IMR-90 (cell line): ENCODE results near the gene HEATR9. TPM values are rescaled to one million over a fixed set of nuclear protein-coding genes. Genes with fewer than 3 reads are reported as not detected.

Source experiments
- ATAC-seq: fragments of 200-7000 bp; cut with Tn5 transposase; 2 replicates; pipeline ENCODE4 v1.9.1; 2020; ENCODE audit warnings: low read depth, mild to moderate bottlenecking, moderate library complexity
- BruUV-seq: library from RNA; stranded (reverse); fragments of 400-500 nt; replicated peaks from 2 replicates; lab custom pipeline; 2021; lab: Mats Ljungman, UMichigan
- CTCF ChIA-PET: fragments of 300-600 bp; formaldehyde crosslinking; extraction: SDS; loops from one replicate; lab custom pipeline; 2021; ENCODE audit warnings: antibody characterized with exemption; lab: Yijun Ruan, JAX
- POLR2A ChIA-PET: fragments of 300-600 bp; sonication (Branson Sonifier 250); formaldehyde crosslinking; loops from one replicate; lab custom pipeline; 2022; ENCODE audit warnings: antibody characterized with exemption; ENCODE audit not compliant: unreplicated experiment; lab: Charles Lee
- DNase-seq: peaks from one replicate; pipeline ENCODE4 v3.0.0; 2013
- H2AFZ ChIP-seq: replicated peaks from 2 replicates; pipeline ENCODE3; 2013; ENCODE audit warnings: low read length, mild to moderate bottlenecking; ENCODE audit not compliant: poor library complexity
- H2AK5ac ChIP-seq: 2 replicates; pipeline ENCODE4 v1.6.1; 2013; ENCODE audit warnings: low read depth, low read length, inconsistent platforms
- H2AK9ac ChIP-seq: replicated peaks from 2 replicates; pipeline ENCODE3; 2013; ENCODE audit warnings: mild to moderate bottlenecking, low read depth, low read length, moderate library complexity; ENCODE audit not compliant: poor library complexity
- H2BK120ac ChIP-seq: 2 replicates; pipeline ENCODE4 v1.6.1; 2013; ENCODE audit warnings: low read depth, low read length, inconsistent platforms
- H2BK15ac ChIP-seq: 3 replicates; pipeline ENCODE4 v1.6.1; 2013; ENCODE audit warnings: low read depth, low read length, inconsistent platforms
- H2BK20ac ChIP-seq: 2 replicates; pipeline ENCODE4 v1.6.1; 2013; ENCODE audit warnings: low read depth, mild to moderate bottlenecking, inconsistent platforms, low read length, moderate library complexity
- H2BK5ac ChIP-seq: 2 replicates; pipeline ENCODE4 v1.6.1; 2013; ENCODE audit warnings: mild to moderate bottlenecking, low read depth, low read length, inconsistent platforms; ENCODE audit not compliant: poor library complexity, severe bottlenecking
- H3K14ac ChIP-seq: replicated peaks from 2 replicates; pipeline ENCODE4 v1.6.1; 2013; ENCODE audit warnings: low read depth, low read length, inconsistent platforms
- H3K18ac ChIP-seq: 2 replicates; pipeline ENCODE4 v1.6.1; 2013; ENCODE audit warnings: low read depth, low read length, control low read depth
- H3K23ac ChIP-seq: 2 replicates; pipeline ENCODE4 v1.6.1; 2013; ENCODE audit warnings: low read depth, low read length, inconsistent platforms
- H3K27ac ChIP-seq: 2 replicates; pipeline ENCODE4 v1.5.1; 2013; ENCODE audit warnings: mild to moderate bottlenecking, control low read depth, low read length; ENCODE audit not compliant: insufficient read depth
- H3K27me3 ChIP-seq: 2 replicates; pipeline ENCODE4 v1.6.1; 2013; ENCODE audit warnings: low read length; ENCODE audit not compliant: control insufficient read depth, insufficient read depth
- H3K36me3 ChIP-seq: 2 replicates; pipeline ENCODE4 v1.6.1; 2013; ENCODE audit warnings: low read length, mixed read lengths; ENCODE audit not compliant: control insufficient read depth, insufficient read depth
- H3K4ac ChIP-seq: 2 replicates; pipeline ENCODE4 v1.6.1; 2013; ENCODE audit warnings: low read depth, low read length, inconsistent platforms
- H3K4me1 ChIP-seq: 2 replicates; pipeline ENCODE4 v1.6.1; 2013; ENCODE audit warnings: low read length, mixed read lengths; ENCODE audit not compliant: control insufficient read depth, insufficient read depth
- H3K4me2 ChIP-seq: 2 replicates; pipeline ENCODE4 v1.6.1; 2013; ENCODE audit warnings: low read depth, mild to moderate bottlenecking, control low read depth, low read length, moderate library complexity
- H3K4me3 ChIP-seq: 2 replicates; pipeline ENCODE4 v1.5.1; 2013; ENCODE audit warnings: low read depth, mild to moderate bottlenecking, control low read depth, low read length, moderate library complexity; ENCODE audit not compliant: insufficient read depth
- H3K56ac ChIP-seq: 2 replicates; pipeline ENCODE4 v1.6.1; 2013; ENCODE audit warnings: low read length, inconsistent platforms; ENCODE audit not compliant: insufficient read depth; ENCODE audit errors: extremely low read depth
- H3K79me1 ChIP-seq, 2 experiments: 2 replicates each; pipeline ENCODE4 v1.6.1; 2013; ENCODE audit warnings: low read length in 2 of 2, inconsistent platforms in 1 of 2, low read depth in 1 of 2
- H3K9ac ChIP-seq: 2 replicates; pipeline ENCODE4 v1.6.1; 2013; ENCODE audit warnings: low read depth, low read length, control low read depth
- H3K9me1 ChIP-seq: 2 replicates; pipeline ENCODE4 v1.6.1; 2013; ENCODE audit warnings: low read length, inconsistent platforms; ENCODE audit not compliant: insufficient read depth
- H3K9me3 ChIP-seq: 2 replicates; pipeline ENCODE4 v1.6.1; 2013; ENCODE audit warnings: low read length; ENCODE audit not compliant: control insufficient read depth, insufficient read depth
- H4K20me1 ChIP-seq: 2 replicates; pipeline ENCODE4 v1.6.1; 2013; ENCODE audit warnings: low read length, inconsistent platforms; ENCODE audit not compliant: insufficient read depth
- H4K5ac ChIP-seq: 2 replicates; pipeline ENCODE4 v1.6.1; 2013; ENCODE audit warnings: mild to moderate bottlenecking, low read depth, low read length, control low read depth
- H4K8ac ChIP-seq, 2 experiments: 2 replicates each; pipeline ENCODE4 v1.6.1; 2013; ENCODE audit warnings: low read depth in 2 of 2, low read length in 2 of 2, control low read depth in 1 of 2, inconsistent platforms in 1 of 2
- H4K91ac ChIP-seq: 2 replicates; pipeline ENCODE4 v1.6.1; 2013; ENCODE audit warnings: low read depth, low read length, inconsistent platforms; ENCODE audit not compliant: insufficient read depth
- MAZ ChIP-seq: IDR thresholded peaks from 2 replicates; pipeline ENCODE4 v1.6.1; 2012; ENCODE audit warnings: low read depth, mild to moderate bottlenecking, low read length, improper control_type of control experiment, moderate library complexity, borderline replicate concordance
- NFE2L2 ChIP-seq: fragments of 150-350 bp; IDR thresholded peaks from 2 replicates; pipeline ENCODE4 v1.6.1; 2016; ENCODE audit warnings: low read depth, mild to moderate bottlenecking, low read length
- RCOR1 ChIP-seq: IDR thresholded peaks from 2 replicates; pipeline ENCODE4 v1.6.1; 2012; ENCODE audit warnings: mild to moderate bottlenecking, low read length, improper control_type of control experiment; ENCODE audit not compliant: insufficient replicate concordance
- WGBS, 2 experiments: methylation state at CpG; one replicate each; pipeline versions ENCODE4 v1.1.5 to v1.1.7; 2013; ENCODE audit warnings: missing lambda C conversion rate in 2 of 2; ENCODE audit not compliant: insufficient read length in 1 of 2; ENCODE audit errors: extremely low coverage in 2 of 2; 5-methylcytosine and 5-hydroxymethylcytosine counted together
- dilution Hi-C: fragments of 300-500 bp; cut with HindIII; formaldehyde crosslinking; loops from one replicate; pipeline ENCODE4 v1.14.3; 2018; ENCODE audit warnings: low sequenced_read_pairs; ENCODE audit not compliant: unreplicated experiment
- in situ Hi-C: fragments of 300-500 bp; cut with MboI; formaldehyde crosslinking; loops from 3 replicates; pipeline ENCODE4 v1.14.3; 2019; ENCODE audit warnings: low sequenced_read_pairs, inconsistent platforms, mixed read lengths
- intact Hi-C: fragments of 100-400 bp; cut with micrococcal nuclease; formaldehyde crosslinking; loops from 2 replicates; pipeline ENCODE4 v1.10.0; 2022
- polyA plus RNA-seq, 3 experiments: library from polyadenylated mRNA; depleted of rRNA; stranded (reverse); fragments of >200 nt; gene quantifications; 2 replicates each; pipeline ENCODE4 v1.2.3, GENCODE V29; 2012; ENCODE audit warnings: low replicate concordance in 1 of 3
- total RNA-seq: library from RNA; depleted of rRNA; stranded (reverse); fragments of >200 nt; gene quantifications from 2 replicates; pipeline ENCODE4 v1.2.3, GENCODE V29; 2012
- TF ChIP-seq, protein P1 (sequence below): fragments of 150-350 bp; IDR thresholded peaks from 2 replicates; pipeline ENCODE4 v1.6.1; 2017; ENCODE audit warnings: mild to moderate bottlenecking, antibody characterized with exemption, low read length, low read depth

Gene HEATR9
- total and polyA plus RNA-seq, 2 of the 4 experiments (the other 2 are of a cell fraction) = not detected

- no peaks in the 10 kb centered on the region for H3K27me3 ChIP-seq
- peaks cover 38% of the 10 kb centered on the region for H4K20me1 ChIP-seq
- DNase-seq = no peak
- dilution Hi-C loops (no loop called here), intact Hi-C loops (no loop called here), in situ Hi-C loops (no loop called here)
- peaks cover 13 to 36% of the 10 kb centered on the region in 2 experiments for H3K79me1 ChIP-seq
- no peak overlapping the region for H2BK15ac ChIP-seq
- H4K91ac ChIP-seq = no peak overlapping the region
- no peak overlapping the region for H3K9ac ChIP-seq
- H3K56ac ChIP-seq = no peak overlapping the region
- H2BK120ac ChIP-seq = no peak overlapping the region
- WGBS, 2 experiments = 100% methylated on average over 1 of the region's 2 CpGs; no CpG with 5 or more reads in 1 of the 2 experiments
- H3K9me3 ChIP-seq = no peaks in the 10 kb centered on the region
- H3K4ac ChIP-seq = no peak overlapping the region
- H3K23ac ChIP-seq = no peak overlapping the region
- H4K5ac ChIP-seq = no peak overlapping the region
- no TSS peak for BruUV-seq
- H3K36me3 ChIP-seq = peaks cover 37% of the 10 kb centered on the region
- no peak for TF ChIP-seq RCOR1
- TF ChIP-seq, protein P1, sequence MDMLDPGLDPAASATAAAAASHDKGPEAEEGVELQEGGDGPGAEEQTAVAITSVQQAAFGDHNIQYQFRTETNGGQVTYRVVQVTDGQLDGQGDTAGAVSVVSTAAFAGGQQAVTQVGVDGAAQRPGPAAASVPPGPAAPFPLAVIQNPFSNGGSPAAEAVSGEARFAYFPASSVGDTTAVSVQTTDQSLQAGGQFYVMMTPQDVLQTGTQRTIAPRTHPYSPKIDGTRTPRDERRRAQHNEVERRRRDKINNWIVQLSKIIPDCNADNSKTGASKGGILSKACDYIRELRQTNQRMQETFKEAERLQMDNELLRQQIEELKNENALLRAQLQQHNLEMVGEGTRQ = no peak
- no peak for TF ChIP-seq NFE2L2
- no peak for TF ChIP-seq MAZ
- H3K27ac ChIP-seq = no peak overlapping the region
- no peak overlapping the region for H3K4me2 ChIP-seq
- H2BK5ac ChIP-seq = no peak overlapping the region
- no peak overlapping the region for H2BK20ac ChIP-seq
- ATAC-seq = no peak
- ChIA-PET CTCF (interaction anchor here (2.9 to 4.0 kb wide), 2 partner anchors 12 to 57 kb away, joined by 11 to 16 read pairs; partner anchors contain the start of gene TAF15), POLR2A (no interaction called here)
- H3K14ac ChIP-seq = no peak overlapping the region
- H4K8ac ChIP-seq = no peak overlapping the region
- no peak overlapping the region for H2AK5ac ChIP-seq
- H3K4me1 ChIP-seq = peaks cover 4% of the 10 kb centered on the region; the same call in 1 of the 2 replicates
- no peak overlapping the region for H2AK9ac ChIP-seq
- peaks cover 5% of the 10 kb centered on the region; the same call in 1 of the 2 replicates for H3K9me1 ChIP-seq
- H2AFZ ChIP-seq = no peak overlapping the region
- H3K18ac ChIP-seq = no peak overlapping the region
- no peak overlapping the region for H3K4me3 ChIP-seq
These were observed 47.4 kb downstream of the HEATR9 start for GRCh38 chr17:35821308-35821707.
